Mesenteric fat pad (tissue), 1 donor: ENCODE measurements around the gene AKAP13. TPM values are rescaled to one million over a fixed set of nuclear protein-coding genes. Genes with fewer than 3 reads are reported as not detected.
"Not testable (repeated sequence)": the region's sequence is repeated elsewhere in the genome, so short reads cannot be mapped to it uniquely, and the experiment has no call there.

Experiments
- DNase-seq: peaks from one replicate; pipeline ENCODE4 v3.0.0-alpha.2; 2020; ENCODE audit warnings: low spot score
- total RNA-seq: library from RNA; stranded (reverse); fragmentation: NEBNext Ultra II Directional; extraction: Animal tissue kit (Norgen Biotek cat#: 25700); gene quantifications from one replicate; pipeline ENCODE4 v1.2.1, GENCODE V29; 2021
- donor health status: DM: yes; HTN: yes; CAD: no.

Gene AKAP13
- total RNA-seq, 1 donor from 2014 or later: 159 TPM

DNA sequence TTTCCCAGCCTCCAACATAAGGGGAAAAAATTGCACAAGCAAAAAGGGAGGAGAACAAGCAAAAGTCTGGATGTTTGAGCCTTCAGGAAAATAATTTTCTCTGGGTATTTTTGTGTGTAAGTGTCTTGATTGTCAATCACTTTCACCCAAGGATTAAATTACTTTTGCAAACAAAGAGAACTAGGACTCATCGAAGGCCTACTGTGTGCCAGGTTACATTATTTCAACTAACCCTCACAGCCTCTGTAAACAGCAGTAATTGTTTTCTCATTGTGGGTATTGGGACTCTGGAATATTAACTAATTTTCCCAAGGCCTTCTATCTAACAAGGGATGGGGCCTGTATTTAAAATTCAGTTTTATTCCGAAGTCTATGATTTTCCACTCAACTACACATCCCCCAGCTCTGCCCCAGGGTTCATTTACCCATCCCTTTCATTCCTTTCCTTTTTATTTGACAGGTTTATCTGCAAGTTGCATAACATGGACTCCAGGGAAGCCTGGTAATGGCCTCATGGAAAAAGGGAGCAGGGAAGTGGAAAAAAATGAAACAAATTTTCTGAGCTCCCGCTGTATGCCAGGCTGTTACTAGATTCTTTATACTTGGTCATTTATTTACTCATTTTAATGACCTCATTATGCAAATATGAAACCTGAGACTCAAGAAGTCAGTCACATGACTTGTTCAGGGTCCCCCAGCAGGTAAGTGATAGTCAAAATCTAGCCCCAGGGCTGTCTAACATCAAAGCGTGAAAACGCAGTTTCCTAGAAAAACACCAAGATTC, 32.9 kb upstream of the AKAP13 start:
- not testable (repeated sequence) for DNase-seq

DNA sequence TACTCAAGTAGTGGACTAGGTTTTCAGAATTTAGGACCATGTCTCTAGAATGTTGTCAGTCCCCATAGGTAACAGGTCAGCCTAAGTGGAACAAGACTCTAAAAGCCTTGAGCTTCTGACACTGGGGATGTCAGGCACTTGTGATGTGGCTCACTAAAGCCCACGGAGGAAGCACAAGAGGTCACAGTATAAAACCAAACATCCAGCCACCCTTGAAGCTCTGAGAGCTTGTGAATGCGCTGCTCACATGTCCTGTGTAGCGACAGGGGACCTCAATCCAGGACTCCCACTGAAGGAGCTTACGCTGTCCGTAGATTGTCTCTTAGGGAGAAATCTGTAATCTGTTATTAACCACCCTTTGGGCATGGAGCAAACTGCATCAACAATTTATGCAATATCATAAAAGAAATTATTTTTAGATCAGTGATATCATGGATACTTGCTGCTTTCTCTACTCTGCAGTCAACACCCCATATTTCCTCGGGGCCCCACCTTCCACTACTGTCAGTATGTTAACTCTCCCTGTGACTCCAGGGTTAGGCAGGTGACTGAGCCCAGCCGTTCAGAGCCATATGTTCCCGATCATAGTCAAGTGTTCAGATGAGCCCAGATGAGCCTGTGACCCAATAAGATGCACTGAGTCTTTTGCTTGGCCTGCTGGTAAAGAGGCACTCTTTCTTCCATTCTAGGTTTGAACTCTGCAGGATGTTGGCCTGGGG, 32.2 kb upstream of the AKAP13 start:
- not testable (repeated sequence) for DNase-seq

DNA sequence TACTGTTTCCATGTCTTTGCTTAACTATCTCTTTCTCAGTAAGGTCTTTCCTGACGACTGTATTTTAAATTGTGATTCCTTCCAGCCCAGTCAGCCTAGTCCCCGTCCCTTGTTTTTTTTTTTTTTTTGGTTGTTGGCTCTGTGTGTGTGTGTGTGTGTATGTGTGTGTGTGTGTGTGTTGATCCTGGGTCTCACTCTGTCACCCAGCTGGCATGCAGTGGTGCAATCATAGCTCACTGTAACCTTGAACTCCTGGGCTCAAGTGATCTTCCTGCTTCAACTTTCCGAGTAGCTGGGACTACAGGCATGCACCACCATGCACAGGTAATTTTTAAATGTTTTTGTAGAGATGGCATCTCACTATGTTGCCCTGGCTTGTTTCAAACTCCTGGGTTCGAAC, 31.3 kb upstream of the AKAP13 start:
- DNase-seq: not testable (repeated sequence)

DNA sequence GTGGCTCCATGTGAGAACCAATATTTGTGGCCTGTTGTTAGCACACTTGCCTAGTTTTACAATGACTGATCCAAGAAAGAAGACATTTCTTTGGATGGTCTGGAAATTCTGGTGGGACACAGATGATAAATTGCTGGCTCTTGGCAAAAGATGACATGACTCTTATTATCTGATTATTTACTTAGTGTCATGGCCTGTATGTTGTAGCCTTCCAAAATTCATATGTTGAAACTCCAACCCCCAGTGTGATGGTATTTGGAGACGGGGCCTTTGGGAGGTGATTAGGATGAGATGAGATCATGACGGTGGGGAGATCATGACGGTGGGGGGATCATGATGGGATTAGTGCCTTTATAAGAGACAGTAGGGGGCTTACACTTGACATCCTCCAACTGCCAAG, 30.0 kb upstream of the AKAP13 start:
- DNase-seq: no peak

DNA sequence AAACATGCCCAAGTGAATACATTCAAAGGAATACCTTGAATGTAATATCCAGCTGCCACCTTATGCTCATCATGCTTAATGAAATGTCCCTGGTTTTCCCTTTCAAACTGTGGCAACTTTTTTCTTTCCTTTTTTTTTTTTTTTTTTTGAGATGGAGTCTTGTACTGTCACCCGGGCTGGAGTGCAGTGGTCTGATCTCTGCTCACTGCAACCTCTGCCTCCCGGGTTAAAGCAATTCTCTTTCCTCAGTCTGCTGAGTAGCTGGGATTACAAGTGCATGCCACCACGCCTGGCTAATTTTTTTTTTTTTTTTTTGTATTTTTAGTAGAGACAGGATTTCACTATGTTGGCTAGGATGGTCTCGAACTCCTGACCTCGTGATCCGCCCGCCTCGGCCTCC, 28.9 kb upstream of the AKAP13 start:
- not testable (repeated sequence) for DNase-seq

DNA sequence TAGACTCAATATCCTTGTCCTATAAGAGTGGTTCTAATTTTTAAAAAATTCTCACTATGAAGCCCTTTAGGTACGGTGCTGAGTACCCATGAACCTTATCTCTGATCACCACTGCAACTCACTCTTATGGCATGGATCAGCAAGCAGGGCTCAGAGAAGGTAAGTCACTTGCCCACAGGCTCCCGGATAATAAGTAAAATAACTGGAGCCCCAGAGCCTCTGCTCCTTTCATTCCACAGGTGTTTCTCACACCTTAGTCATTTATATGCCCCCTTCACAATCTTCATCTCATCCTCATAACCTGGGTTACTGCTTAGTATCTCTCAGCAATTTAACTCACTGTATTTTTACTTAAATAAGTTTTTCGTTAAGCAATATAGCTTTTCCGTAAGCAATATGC, 28.4 kb upstream of the AKAP13 start:
- DNase-seq: no peak

DNA sequence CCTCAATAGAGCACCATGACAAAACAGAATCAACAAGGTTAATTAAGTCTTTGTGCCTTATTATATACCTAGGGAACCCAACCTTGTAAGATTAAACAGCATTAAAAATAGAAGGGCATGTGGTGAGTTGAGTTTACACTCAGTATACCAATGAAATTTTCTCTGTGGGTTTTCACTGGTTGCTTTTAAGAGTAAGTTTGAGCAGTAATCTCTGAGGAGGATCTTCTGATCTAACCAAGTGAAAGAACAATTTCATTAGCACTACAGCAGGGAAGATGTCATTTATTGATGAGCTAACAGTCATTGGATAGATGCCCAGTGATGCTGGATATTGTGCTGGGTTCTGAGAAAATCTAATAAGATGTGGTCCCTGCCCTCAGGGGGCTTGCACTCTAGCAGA, 26.9 kb upstream of the AKAP13 start:
- no peak for DNase-seq

DNA sequence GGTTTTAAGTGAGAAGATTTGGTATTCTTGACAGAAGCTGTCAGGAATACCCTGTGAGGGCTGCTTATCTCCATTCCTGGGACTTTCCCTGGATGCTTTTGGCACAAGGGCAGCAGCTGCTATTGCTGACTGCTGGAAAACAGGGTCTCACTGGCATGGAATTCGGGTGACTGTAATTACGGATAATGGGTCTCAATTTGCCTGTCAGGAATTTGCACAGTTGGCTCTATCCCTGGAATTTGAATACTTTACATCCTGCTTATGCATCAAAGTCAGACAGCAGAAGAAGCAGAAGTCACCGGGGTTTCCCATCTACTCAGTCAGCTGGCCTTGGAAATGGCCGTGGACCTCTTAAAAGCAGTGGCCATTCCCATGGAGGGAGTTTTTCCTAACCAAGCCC, 25.9 kb upstream of the AKAP13 start:
- no peak for DNase-seq

DNA sequence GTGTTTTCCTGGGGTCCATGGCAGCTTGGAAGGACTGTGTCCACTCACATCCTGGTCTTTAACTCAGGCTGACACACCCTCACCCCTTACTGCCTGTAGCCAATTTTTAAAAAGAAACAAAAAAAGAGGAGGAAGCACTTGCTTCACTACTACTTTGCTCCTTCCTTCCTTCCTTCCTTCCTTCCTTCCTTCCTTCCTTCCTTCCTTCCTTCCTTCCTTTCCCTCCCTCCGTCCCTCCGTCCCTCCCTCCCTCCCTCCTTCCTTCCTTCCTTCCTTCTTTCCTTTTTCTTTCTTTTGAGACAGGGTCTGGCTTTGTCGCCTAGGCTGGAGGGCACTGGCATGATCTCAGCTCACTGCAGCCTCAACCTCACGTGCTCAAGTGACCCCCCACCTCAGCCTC, 25.5 kb upstream of the AKAP13 start:
- no peak for DNase-seq

DNA sequence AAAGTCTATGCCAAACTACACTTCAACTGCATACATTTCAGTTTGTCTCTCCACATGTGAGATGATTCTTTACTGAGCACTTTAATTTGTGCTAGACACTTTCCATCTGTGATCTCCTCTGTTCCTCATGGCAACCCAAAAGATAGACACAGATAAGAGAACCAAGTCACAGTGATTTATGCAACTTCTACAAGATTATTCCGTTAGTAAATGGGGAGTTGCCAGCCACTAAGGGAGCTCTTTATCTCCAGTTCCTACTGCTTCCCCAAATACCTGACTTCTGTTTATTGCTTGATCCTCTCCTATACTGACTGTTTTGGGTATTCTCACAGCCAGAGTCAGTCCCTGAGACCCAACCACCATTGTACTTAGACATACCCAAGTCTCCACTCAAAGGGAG, 24.1 kb upstream of the AKAP13 start:
- no peak for DNase-seq

DNA sequence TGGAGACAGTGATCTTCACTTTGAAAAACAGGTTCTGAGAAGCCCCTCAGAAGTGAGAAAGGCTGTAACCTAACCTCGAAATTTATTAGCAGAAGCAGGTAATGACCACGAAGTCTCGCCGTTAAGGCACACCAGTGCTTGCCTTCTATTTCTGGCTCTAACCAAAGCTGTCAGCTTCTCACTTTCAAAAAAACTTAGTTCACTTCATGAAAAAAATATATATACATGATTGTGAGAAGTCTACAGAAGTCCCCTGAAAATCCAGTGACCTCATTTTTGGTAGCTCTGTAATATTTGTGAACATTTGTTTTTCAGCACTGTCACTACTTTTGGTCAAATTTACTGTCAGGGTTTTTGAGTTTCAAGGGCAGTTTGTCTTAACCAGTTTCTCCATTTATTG, 19.1 kb upstream of the AKAP13 start:
- no peak for DNase-seq

DNA sequence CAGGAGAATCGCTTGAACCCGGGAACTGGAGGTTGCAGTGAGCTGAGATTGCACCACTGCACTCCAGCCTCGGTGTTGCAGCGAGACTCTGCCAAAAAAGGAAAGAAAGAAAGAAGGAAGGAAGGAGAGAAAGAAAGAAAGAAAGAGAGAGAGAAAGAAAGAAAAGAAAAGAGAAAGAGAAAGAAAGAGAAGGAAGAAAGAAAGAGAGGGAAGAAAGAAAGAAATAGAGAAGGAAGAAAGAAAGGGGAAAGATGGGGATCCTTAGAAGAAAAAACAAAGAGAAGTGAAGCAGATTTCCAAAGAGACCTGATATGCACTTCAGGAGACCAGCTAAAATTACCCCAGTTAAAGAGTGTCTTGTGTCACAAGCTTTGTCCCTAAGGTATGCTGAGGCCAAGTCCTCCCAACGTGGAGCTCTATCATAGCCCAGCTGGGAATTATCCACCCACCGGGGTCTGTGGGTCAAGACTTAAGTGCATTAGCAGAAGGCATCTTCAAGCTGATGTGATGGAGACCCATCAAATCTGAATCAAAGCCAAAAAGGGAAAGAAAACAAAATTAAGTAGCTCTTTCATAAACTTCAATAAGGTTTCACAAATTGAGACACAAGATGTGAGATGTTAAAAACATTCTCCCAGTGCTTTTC, 17.8 kb upstream of the AKAP13 start:
- DNase-seq: no peak

DNA sequence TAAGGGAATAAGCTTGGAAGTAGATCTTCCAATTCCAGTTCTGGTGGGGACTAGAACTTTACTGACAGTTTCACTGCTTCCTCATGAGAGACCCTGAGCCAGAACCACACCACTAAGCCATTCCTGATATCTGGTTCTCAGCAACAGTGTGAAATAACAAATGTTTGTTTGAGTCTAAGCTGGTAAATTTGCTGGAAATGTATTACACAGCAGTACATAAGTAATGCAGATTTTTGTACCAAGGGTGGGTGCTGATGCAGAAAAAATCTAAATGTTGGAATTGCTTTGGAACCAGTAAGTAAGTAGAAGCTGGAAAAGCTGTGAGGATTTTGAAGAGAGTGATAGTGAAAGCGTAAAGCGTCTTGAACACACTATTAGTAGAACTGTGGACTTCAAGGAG, 14.4 kb upstream of the AKAP13 start:
- DNase-seq: no peak

DNA sequence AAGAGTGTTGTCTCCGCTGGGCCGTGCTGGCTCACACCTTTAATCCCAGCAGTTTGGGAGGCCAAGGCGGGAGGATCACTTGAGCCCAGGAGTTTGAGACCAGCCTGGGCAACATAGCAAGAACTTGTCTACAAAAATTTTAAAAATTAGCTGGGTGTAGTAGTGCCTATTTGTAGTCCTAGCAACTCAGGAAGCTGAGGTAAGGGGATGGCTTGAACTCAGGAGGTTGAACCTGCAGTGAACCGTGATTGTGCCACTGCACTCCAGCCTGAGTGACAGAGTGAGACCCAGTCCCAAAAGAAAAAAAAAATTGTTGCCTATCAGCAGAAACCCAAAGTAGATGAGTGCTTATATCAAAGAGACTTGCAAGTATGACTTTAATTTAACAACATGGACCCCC, 12.7 kb upstream of the AKAP13 start:
- DNase-seq: no peak

DNA sequence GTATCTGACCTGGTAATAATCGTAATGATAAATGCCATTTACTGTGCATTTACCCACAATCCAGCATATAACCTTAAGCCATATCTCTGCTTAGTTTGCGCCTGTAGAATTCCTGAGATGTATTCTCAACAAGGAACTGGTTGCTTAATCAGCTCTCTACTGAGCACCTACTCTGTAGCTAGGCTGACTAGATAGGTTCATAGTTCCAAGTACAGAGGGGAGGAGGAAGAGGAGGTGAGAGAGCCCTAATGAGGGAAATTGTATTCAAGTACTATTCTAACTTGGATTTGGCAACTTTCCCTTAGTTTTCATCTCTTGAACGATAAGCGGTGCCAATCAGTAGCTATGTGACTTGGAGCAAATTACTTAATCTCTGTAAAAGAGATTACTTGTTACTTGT, 5.6 kb upstream of the AKAP13 start:
- DNase-seq: no peak

DNA sequence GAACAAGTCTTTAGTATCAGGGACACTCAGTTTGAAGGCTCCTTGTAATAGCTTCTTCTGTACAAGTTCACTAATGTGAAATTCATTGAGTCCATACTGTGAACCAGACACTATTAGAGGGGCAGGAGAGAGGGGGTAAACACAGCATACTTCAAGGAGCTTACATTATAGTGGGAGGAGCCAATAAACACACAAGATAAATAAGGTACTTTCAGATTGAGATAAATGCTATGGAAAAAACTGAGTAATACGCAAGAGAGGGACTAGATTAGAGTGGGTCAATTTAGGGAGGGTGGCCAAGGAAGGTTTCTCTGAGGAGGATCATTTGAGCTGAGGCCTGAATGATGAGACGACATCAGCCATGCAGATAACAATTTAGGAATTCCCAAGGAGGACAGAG, 3.1 kb upstream of the AKAP13 start:
- no peak for DNase-seq

DNA sequence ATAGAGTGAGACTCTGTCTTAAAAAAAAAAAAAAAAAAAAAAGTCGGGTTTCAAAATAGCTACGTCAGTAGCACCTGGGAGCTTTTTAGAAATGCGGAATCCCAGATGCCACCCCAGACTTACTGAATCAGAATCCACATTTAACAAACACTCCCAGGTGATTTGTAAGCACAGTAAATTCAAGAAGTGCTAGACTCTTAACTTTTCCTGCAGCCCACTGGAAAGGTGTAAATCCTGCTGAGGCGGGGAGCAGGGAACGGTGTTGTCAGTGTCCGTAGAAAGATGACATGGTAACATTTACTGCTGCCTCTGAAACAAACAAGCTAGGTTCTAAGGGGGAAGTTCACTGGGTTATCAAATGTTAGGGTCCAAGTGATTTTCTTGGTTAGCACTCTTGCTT, 2.4 kb upstream of the AKAP13 start:
- DNase-seq: no peak

DNA sequence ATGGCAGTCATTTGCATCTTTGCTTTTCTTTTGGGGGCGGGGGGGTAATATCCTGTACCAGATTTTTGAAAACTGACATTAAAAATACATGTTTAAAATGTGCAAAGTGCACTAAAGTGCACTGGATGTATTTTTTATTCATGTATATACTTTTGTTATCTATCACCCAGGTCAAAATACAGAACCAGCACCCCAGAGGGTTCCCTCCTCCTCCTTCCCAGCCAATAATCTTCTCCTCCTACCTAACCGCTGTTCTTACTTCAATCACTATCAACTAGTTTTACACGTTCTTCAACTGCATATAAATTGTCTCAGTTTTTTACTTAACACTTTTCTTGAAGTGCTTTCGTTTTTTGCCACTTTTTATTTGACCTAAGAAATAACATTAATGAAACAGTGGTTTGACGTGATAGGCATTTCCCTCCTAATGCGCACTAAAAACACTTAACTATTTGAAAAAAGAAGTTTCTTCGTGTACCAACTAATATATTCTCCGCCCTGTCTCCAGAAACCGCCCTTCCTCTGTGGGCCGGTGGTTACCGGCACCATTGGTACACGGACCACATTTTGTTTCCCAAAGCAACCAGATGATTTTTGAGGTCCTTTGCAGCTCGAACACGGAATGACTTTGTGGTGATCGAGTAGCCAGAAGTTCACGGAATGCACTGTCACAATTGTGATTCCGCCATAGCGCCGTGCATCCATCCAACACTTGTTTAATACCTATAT, 836 bp upstream of the AKAP13 start:
- no peak for DNase-seq

DNA sequence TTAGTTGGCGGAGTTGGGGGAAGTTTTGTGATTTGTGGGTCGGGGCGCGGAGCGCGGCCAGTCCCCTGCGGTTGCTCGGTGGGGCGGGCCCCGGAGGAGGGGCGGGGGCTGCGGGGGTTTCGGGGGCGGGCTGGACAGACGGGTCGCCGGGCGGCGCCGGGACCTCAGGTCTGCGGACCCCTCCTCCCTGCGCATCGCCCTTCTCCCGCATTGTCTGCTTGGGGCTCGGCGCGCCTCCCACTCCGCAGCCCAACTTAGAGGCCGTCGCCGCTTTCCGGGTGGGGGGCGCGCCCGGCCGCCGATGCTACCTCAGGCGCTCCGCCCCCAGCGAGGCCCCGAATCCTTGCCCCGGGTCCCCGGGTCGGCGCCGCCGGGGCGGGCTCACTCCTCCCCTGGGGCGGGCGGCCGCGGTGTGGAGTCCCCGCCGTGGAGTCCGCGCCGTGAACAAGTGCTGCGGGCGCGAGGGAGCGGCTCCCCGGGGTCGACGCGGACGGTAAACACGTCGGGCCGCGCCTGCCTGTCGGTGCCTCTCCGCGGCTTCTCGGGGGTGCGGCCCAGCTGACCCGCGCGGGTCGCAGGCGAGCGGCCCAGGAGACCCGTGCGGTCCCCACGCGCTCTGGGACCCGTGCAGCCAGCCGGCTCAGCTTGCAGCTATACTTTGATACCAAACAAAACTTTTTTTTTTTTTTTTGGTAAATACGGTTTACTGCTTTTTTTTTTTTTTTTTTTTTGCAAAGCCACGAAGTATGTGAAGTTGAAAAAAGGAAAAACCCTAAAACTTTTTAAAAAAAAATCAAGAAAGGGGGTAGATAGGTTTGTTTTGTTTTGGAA, 624 bp downstream of the AKAP13 start:
- no peak for DNase-seq

DNA sequence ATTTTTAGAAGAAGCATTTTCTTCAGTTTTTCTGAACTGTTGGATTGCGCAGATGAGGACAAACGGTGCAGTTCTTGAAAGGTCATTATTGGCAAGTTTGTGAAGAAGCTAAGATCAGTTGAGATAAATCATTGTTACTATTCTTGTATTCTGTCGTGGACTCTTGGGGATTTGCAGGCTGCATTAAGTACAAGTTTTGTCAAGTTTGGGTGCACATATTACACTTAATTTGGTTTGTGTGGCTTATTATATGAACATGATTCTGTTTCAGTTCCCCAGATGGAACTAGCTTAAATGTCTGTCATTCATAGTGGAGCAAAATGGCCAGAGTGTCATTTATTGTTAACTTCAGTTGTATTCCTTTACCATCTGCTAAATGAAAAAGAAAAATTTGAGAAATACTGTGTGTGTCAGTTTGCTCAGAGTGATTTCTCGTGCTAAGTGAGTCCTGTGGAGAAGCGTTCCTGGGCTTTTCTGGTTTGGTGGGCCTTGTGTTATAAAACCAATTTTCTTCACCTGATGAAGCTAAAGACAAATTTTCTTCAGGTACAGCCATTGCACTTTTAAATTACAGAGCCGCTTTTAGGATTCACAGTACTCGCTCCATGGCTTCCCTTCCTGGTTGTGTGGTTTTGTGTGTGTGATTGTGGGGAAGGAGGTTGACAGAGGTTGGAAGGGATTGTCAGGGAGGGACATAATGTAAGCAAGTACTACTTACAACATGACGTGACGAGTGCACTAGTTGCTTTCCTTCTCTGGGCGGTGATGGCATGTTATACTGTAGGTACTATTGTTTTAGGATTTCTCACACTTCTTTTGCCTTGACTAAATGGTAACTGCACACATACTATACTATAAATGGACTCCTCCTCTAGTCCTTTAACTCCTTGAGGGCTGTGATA, 1.7 kb downstream of the AKAP13 start:
- DNase-seq: no peak
